GM23248 (cell line): ENCODE data around the gene VWA7.

Source experiments
- EZH2 ChIP-seq: fragments of 200-600 bp; sonication (generic); IDR thresholded peaks from 2 replicates; pipeline ENCODE4 v1.6.1; 2018; ENCODE audit warnings: antibody characterized with exemption, mild to moderate bottlenecking; ENCODE audit not compliant: insufficient read depth, poor library complexity, severe bottlenecking
- EZH2phosphoT487 ChIP-seq: fragments of 200-600 bp; sonication (generic); IDR thresholded peaks from 2 replicates; pipeline ENCODE4 v1.6.1; 2018; ENCODE audit warnings: antibody characterized with exemption, moderate library complexity, mild to moderate bottlenecking, low read depth; ENCODE audit not compliant: insufficient read depth

DNA sequence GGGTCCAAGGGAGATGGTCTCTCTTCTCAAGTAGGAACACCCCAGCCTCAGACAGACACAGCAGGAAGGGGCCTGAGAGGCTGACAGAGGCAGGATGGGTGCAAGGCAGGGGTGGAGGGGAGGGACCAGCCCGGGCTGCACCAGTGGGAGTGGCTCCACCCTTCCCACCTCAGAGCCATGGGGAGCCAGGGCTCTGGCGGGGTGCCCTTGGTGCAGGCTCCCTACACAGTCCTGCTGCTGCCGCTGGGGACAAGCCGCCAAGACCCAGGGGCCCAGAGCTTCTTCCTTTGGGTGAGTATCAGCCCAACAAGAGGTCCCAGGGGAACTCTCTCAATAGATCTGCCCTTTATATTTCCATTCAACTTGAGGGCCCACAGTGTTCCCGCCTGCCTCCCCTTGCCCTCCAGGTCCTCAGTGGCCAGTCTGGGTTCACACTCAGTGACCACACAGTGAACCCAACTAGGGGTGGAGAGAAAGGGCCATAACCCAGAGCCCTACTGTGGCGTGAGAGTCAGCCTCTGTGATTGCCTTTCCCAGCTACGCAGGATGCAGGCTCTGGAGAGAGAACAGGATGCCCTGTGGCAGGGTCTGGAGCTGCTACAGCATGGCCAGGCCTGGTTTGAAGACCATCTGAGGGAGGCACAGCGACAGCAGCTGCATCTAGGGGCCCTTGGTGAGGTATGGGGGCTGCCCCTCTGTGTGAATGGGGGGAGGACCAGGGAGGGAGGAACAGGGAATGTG lies 14.1 kb downstream of the VWA7 start:
- TF ChIP-seq EZH2, result no peak
- no peak for TF ChIP-seq EZH2phosphoT487
